Right renal pelvis (tissue), 4 donors: ENCODE results near the gene HPGD. TPM values are rescaled to one million over a fixed set of nuclear protein-coding genes. Genes with fewer than 3 reads are reported as not detected.
"Not testable (repeated sequence)": the region's sequence is repeated elsewhere in the genome, so short reads cannot be mapped to it uniquely, and the experiment has no call there.

Experiments used
- DNase-seq, 4 donors: peaks; one replicate each; pipeline ENCODE4 v3.0.0-alpha.2; 2013; ENCODE audit warnings: low read depth in 4 of 4, low spot score in 3 of 4, missing footprints in 1 of 4
- polyA plus RNA-seq, 4 donors: library from polyadenylated mRNA; unstranded; fragments of 120-200 nt; gene quantifications; one replicate each; pipeline ENCODE4 v1.2.1, GENCODE V29; 2013; ENCODE audit not compliant: insufficient read length in 4 of 4

The HPGD gene
- polyA plus RNA-seq, 4 donors: 58.1 to 134 (median 86.9) TPM

- DNase-seq: no peak
Measured at GRCh38 chr4:174528226-174528625, 5.9 kb upstream of the HPGD start.

- DNase-seq: no peak
Measured at GRCh38 chr4:174526731-174527130, 4.4 kb upstream of the HPGD start.

- no peak for DNase-seq
Measured at GRCh38 chr4:174524242-174524641, 2.0 kb upstream of the HPGD start.

- DNase-seq: peak in 2 of 4 donors; percentile 8 to 18
Measured at GRCh38 chr4:174523025-174523693, 871 bp upstream of the HPGD start.

GRCh38 chr4:174521800-174522182 lies 497 bp downstream of the HPGD start:
- DNase-seq: peak in 2 of 4 donors; percentile 15 to 37

GRCh38 chr4:174520660-174521059 lies 1.6 kb downstream of the HPGD start:
- no peak for DNase-seq

- DNase-seq: no peak
Measured at GRCh38 chr4:174517502-174518445, 4.5 kb downstream of the HPGD start.

- DNase-seq: no peak
Measured at GRCh38 chr4:174516794-174517193, 5.5 kb downstream of the HPGD start.

GRCh38 chr4:174516345-174516744 lies 5.9 kb downstream of the HPGD start:
- DNase-seq: no peak

- DNase-seq: no peak
Measured at GRCh38 chr4:174512745-174513144, 9.5 kb downstream of the HPGD start.

- DNase-seq: no peak
Measured at GRCh38 chr4:174505892-174506291, 16.4 kb downstream of the HPGD start.

- no peak for DNase-seq
Measured at GRCh38 chr4:174505007-174505406, 17.3 kb downstream of the HPGD start.

- DNase-seq: no peak
Measured at GRCh38 chr4:174503079-174503715, 19.1 kb downstream of the HPGD start.

GRCh38 chr4:174496631-174497432 lies 25.5 kb downstream of the HPGD start:
- DNase-seq: no peak

GRCh38 chr4:174495626-174496025 lies 26.7 kb downstream of the HPGD start:
- no peak for DNase-seq

GRCh38 chr4:174494726-174495125 lies 27.6 kb downstream of the HPGD start:
- DNase-seq: no peak

- DNase-seq: no peak
Measured at GRCh38 chr4:174494146-174494545, 28.1 kb downstream of the HPGD start.

GRCh38 chr4:174490451-174490961 lies 31.8 kb downstream of the HPGD start:
- DNase-seq: no peak

- DNase-seq: not testable (repeated sequence)
Measured at GRCh38 chr4:174488368-174488767, 33.9 kb downstream of the HPGD start.

GRCh38 chr4:174485025-174485424 lies 37.3 kb downstream of the HPGD start:
- no peak for DNase-seq
